ENCODE measurements around the gene KLHL26. TPM values are rescaled to one million over a fixed set of nuclear protein-coding genes. Genes with fewer than 3 reads are reported as not detected.

KLHL26 gene
- total RNA-seq, 3 donors from 2014 or later (not counting 1 experiment from before 2014, with no cell fraction given): 8.0 to 11.5 (median 9.6) TPM

GRCh38 chr19:18607226-18608101 is 29.4 kb upstream of the KLHL26 start:
- no peaks in the 10 kb centered on the region for H3K36me3 ChIP-seq (ENCODE audit: control insufficient read depth, insufficient read depth, low read length)
- ATAC-seq (no peak), DNase-seq (no peak)
- H3K27ac Mint-ChIP-seq: no peak overlapping the region
- no peak overlapping the region for H3K27ac ChIP-seq (ENCODE audit: low read length)
- no peak overlapping the region for H3K4me3 Mint-ChIP-seq
- no peaks in the 10 kb centered on the region for H3K36me3 Mint-ChIP-seq
- TF ChIP-seq CTCF (IDR thresholded peaks at IDR 0.05): no peak
- H3K4me1 Mint-ChIP-seq: peaks cover 9 to 29% of the 10 kb centered on the region in 2 donors
- intact Hi-C loops (cut with micrococcal nuclease): no loop called here
- peaks cover 45 to 58% of the 10 kb centered on the region in 2 donors for H3K27me3 Mint-ChIP-seq (ENCODE audit: low read depth in 2 of 2)
- H3K9me3 Mint-ChIP-seq: no peaks in the 10 kb centered on the region
- H3K4me1 ChIP-seq (ENCODE audit: control insufficient read depth, insufficient read depth, low read length): peaks cover 24% of the 10 kb centered on the region
- 3% methylated on average over 64 of the region's 68 CpGs for WGBS (ENCODE audit: insufficient coverage)
- peaks cover 60% of the 10 kb centered on the region for H3K27me3 ChIP-seq (ENCODE audit: control insufficient read depth, insufficient read depth, low read length)
- H3K9me3 ChIP-seq (ENCODE audit: control insufficient read depth, insufficient read depth, low read length): no peaks in the 10 kb centered on the region
- H3K4me3 ChIP-seq (ENCODE audit: low read length): no peak overlapping the region

GRCh38 chr19:18608102-18608804 is 28.6 kb upstream of the KLHL26 start:
- Mint-ChIP-seq H3K9me3 (no peaks in the 10 kb centered on the region), H3K27ac (no peak overlapping the region), H3K4me1 (peaks cover 9 to 27% of the 10 kb centered on the region in 2 donors), H3K4me3 (no peak overlapping the region), H3K27me3 (ENCODE audit: low read depth in 2 of 2) (peaks cover 39 to 56% of the 10 kb centered on the region in 2 donors), H3K36me3 (no peaks in the 10 kb centered on the region)
- 27% methylated on average over 5 of the region's 5 CpGs for WGBS (ENCODE audit: insufficient coverage)
- no peaks in the 10 kb centered on the region for H3K36me3 ChIP-seq (ENCODE audit: control insufficient read depth, insufficient read depth, low read length)
- no peak for TF ChIP-seq CTCF (IDR thresholded peaks at IDR 0.05)
- ATAC-seq: no peak
- no peak overlapping the region for H3K27ac ChIP-seq (ENCODE audit: low read length)
- intact Hi-C loops (cut with micrococcal nuclease): no loop called here
- H3K9me3 ChIP-seq (ENCODE audit: control insufficient read depth, insufficient read depth, low read length): no peaks in the 10 kb centered on the region
- H3K4me1 ChIP-seq (ENCODE audit: control insufficient read depth, insufficient read depth, low read length): peaks cover 29% of the 10 kb centered on the region
- no peak overlapping the region for H3K4me3 ChIP-seq (ENCODE audit: low read length)
- H3K27me3 ChIP-seq (ENCODE audit: control insufficient read depth, insufficient read depth, low read length): peaks cover 60% of the 10 kb centered on the region
- DNase-seq: no peak

GRCh38 chr19:18608805-18609716 is 27.8 kb upstream of the KLHL26 start:
- H3K27ac Mint-ChIP-seq: no peak overlapping the region
- intact Hi-C loops (cut with micrococcal nuclease): no loop called here

More at GRCh38 chr19:18608805-18609716, 27.8 kb upstream of the KLHL26 start:
- H3K4me3 Mint-ChIP-seq: no peak overlapping the region
- Histone ChIP-seq H3K4me3 (ENCODE audit: low read length) (no peak overlapping the region), H3K9me3 (ENCODE audit: control insufficient read depth, insufficient read depth, low read length) (no peaks in the 10 kb centered on the region), H3K27ac (ENCODE audit: low read length) (no peak overlapping the region), H3K4me1 (ENCODE audit: control insufficient read depth, insufficient read depth, low read length) (peaks cover 32% of the 10 kb centered on the region), H3K36me3 (ENCODE audit: control insufficient read depth, insufficient read depth, low read length) (no peaks in the 10 kb centered on the region), H3K27me3 (ENCODE audit: control insufficient read depth, insufficient read depth, low read length) (peaks cover 63% of the 10 kb centered on the region)
- DNase-seq (no peak), ATAC-seq (no peak)
- peaks cover 40 to 61% of the 10 kb centered on the region in 2 donors for H3K27me3 Mint-ChIP-seq (ENCODE audit: low read depth in 2 of 2)
- TF ChIP-seq CTCF (IDR thresholded peaks at IDR 0.05): no peak
- H3K9me3 Mint-ChIP-seq: no peaks in the 10 kb centered on the region
- H3K4me1 Mint-ChIP-seq: peaks cover 9 to 33% of the 10 kb centered on the region in 2 donors
- WGBS (ENCODE audit: insufficient coverage): 41% methylated on average over 8 of the region's 9 CpGs
- H3K36me3 Mint-ChIP-seq: no peaks in the 10 kb centered on the region
